ENCODE measurements around the gene HPGDS. TPM values are rescaled to one million over a fixed set of nuclear protein-coding genes. Genes with fewer than 3 reads are reported as not detected.

The HPGDS gene
- polyA plus RNA-seq, 1 donor from 2014 or later, result not detected

- no peaks in the 10 kb centered on the region for H4K20me1 ChIP-seq (ENCODE audit: insufficient read depth)
- TF ChIP-seq EZH2 (IDR thresholded peaks at IDR 0.05; ENCODE audit: borderline replicate concordance, insufficient read depth, low read length, poor library complexity, severe bottlenecking) (no peak), POLR2AphosphoS5 (IDR thresholded peaks at IDR 0.05) (no peak), EP300 (conservative IDR thresholded peaks at IDR 0.05; ENCODE audit: poor library complexity, severe bottlenecking) (no peak), CTCF (IDR thresholded peaks at IDR 0.05; ENCODE audit: poor library complexity, severe bottlenecking) (no peak), SMC3 (conservative IDR thresholded peaks at IDR 0.05; ENCODE audit: poor library complexity) (no peak), REST (IDR thresholded peaks at IDR 0.05; ENCODE audit: borderline replicate concordance) (no peak), TAF1 (IDR thresholded peaks at IDR 0.05; ENCODE audit: low read depth) (no peak), RAD21 (conservative IDR thresholded peaks at IDR 0.05) (no peak), MXI1 (conservative IDR thresholded peaks at IDR 0.05; ENCODE audit: poor library complexity, severe bottlenecking) (no peak)
- H3K27me3 ChIP-seq (ENCODE audit: insufficient read depth, low read depth, low read length), result no peaks in the 10 kb centered on the region
- no peaks in the 10 kb centered on the region for H3K36me3 ChIP-seq (ENCODE audit: insufficient read depth, low read length)
- H3K9me2 ChIP-seq (ENCODE audit: insufficient read depth, low read length), result no peaks in the 10 kb centered on the region
- no peak overlapping the region for H3K4me2 ChIP-seq (ENCODE audit: low read length)
- no peaks in the 10 kb centered on the region for H3K9me3 ChIP-seq (ENCODE audit: low read length)
- no peaks in the 10 kb centered on the region for H3F3A ChIP-seq (ENCODE audit: insufficient read depth, low read length, poor library complexity, severe bottlenecking)
- H2AFZ ChIP-seq (ENCODE audit: low read depth, low read length), result no peak overlapping the region
- H3K9ac ChIP-seq (ENCODE audit: low read length), result no peak overlapping the region
- no peaks in the 10 kb centered on the region for H3K79me2 ChIP-seq (replicated peaks; ENCODE audit: insufficient read depth, low read length)
- H3K27ac ChIP-seq (ENCODE audit: low read length), result no peak overlapping the region
- no peak overlapping the region for H3K4me3 ChIP-seq (ENCODE audit: low read length)
Measured at GRCh38 chr4:94341481-94342370, 910 bp downstream of the HPGDS start.

- Histone ChIP-seq H3K4me3 (ENCODE audit: low read length) (no peak overlapping the region), H3K4me2 (ENCODE audit: low read length) (no peak overlapping the region), H3K27ac (ENCODE audit: low read length) (no peak overlapping the region), H3K9me3 (ENCODE audit: low read length) (no peaks in the 10 kb centered on the region), H2AFZ (ENCODE audit: low read depth, low read length) (no peak overlapping the region), H4K20me1 (ENCODE audit: insufficient read depth) (no peaks in the 10 kb centered on the region), H3K27me3 (ENCODE audit: insufficient read depth, low read depth, low read length) (no peaks in the 10 kb centered on the region), H3K36me3 (ENCODE audit: insufficient read depth, low read length) (no peaks in the 10 kb centered on the region), H3F3A (ENCODE audit: insufficient read depth, low read length, poor library complexity, severe bottlenecking) (no peaks in the 10 kb centered on the region), H3K9me2 (ENCODE audit: insufficient read depth, low read length) (no peaks in the 10 kb centered on the region), H3K9ac (ENCODE audit: low read length) (no peak overlapping the region), H3K79me2 (replicated peaks; ENCODE audit: insufficient read depth, low read length) (no peaks in the 10 kb centered on the region)
- no peak for TF ChIP-seq EP300 (conservative IDR thresholded peaks at IDR 0.05; ENCODE audit: poor library complexity, severe bottlenecking)
- no peak for TF ChIP-seq EZH2 (IDR thresholded peaks at IDR 0.05; ENCODE audit: borderline replicate concordance, insufficient read depth, low read length, poor library complexity, severe bottlenecking)
- no peak for TF ChIP-seq CTCF (IDR thresholded peaks at IDR 0.05; ENCODE audit: poor library complexity, severe bottlenecking)
- no peak for TF ChIP-seq TAF1 (IDR thresholded peaks at IDR 0.05; ENCODE audit: low read depth)
- no peak for TF ChIP-seq POLR2AphosphoS5 (IDR thresholded peaks at IDR 0.05)
- no peak for TF ChIP-seq RAD21 (conservative IDR thresholded peaks at IDR 0.05)
- no peak for TF ChIP-seq MXI1 (conservative IDR thresholded peaks at IDR 0.05; ENCODE audit: poor library complexity, severe bottlenecking)
- TF ChIP-seq SMC3 (conservative IDR thresholded peaks at IDR 0.05; ENCODE audit: poor library complexity), result no peak
- TF ChIP-seq REST (IDR thresholded peaks at IDR 0.05; ENCODE audit: borderline replicate concordance), result no peak
Measured at GRCh38 chr4:94339779-94340178, 2.9 kb downstream of the HPGDS start.
